ENCODE measurements around the gene SRL. TPM values are rescaled to one million over a fixed set of nuclear protein-coding genes. Genes with fewer than 3 reads are reported as not detected.

Gene SRL
- total and polyA plus RNA-seq, 2 experiments from 2014 or later: not detected

DNA sequence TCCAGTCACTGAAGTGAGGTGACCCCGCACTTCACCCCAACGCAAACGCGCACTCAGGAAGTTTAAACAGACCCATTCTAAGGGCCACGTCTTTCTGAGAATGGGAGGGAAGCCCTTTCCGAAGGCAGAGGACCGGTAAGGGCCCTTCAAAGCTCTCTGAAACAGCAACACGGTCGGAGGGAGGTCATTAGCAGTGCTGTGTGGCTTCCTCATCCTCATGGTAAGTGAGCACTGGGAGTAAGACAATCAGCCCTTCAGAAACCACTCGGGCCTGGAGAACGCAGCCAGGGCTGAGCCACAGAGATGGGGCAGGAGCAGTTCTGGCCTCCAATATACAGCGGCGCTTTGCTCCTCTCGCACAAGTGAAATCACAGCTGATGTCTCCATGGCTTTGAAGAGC is 23.7 kb downstream of the SRL start:
- ATAC-seq (peak; percentile 16), DNase-seq (ENCODE audit: low spot score) (no peak)
- H3K4me2 ChIP-seq: no peak overlapping the region
- Mint-ChIP-seq H3K36me3 (ENCODE audit: low read depth) (no peaks in the 10 kb centered on the region), H3K9me3 (no peaks in the 10 kb centered on the region; the same call in 2 of the 3 replicates), H3K27ac (no peak overlapping the region), H3K27me3 (ENCODE audit: insufficient read depth, low read depth, poor library complexity) (peaks cover 13% of the 10 kb centered on the region), H3K4me1 (peaks cover 28% of the 10 kb centered on the region), H3K4me3 (no peak overlapping the region)
- H3K4me1 ChIP-seq (ENCODE audit: insufficient read depth): peaks cover 10% of the 10 kb centered on the region
- H3F3A ChIP-seq (replicated peaks; ENCODE audit: low read depth): no peaks in the 10 kb centered on the region
- 0 out of 2 replicates have a peak, but pooled peaks cover 5% of the 10 kb centered on the region for H3K9me2 ChIP-seq (ENCODE audit: insufficient read depth)
- H3K27me3 ChIP-seq (ENCODE audit: insufficient read depth): no peaks in the 10 kb centered on the region
- no peak overlapping the region for H3K27ac ChIP-seq (ENCODE audit: low read depth)
- TF ChIP-seq, protein P1, sequence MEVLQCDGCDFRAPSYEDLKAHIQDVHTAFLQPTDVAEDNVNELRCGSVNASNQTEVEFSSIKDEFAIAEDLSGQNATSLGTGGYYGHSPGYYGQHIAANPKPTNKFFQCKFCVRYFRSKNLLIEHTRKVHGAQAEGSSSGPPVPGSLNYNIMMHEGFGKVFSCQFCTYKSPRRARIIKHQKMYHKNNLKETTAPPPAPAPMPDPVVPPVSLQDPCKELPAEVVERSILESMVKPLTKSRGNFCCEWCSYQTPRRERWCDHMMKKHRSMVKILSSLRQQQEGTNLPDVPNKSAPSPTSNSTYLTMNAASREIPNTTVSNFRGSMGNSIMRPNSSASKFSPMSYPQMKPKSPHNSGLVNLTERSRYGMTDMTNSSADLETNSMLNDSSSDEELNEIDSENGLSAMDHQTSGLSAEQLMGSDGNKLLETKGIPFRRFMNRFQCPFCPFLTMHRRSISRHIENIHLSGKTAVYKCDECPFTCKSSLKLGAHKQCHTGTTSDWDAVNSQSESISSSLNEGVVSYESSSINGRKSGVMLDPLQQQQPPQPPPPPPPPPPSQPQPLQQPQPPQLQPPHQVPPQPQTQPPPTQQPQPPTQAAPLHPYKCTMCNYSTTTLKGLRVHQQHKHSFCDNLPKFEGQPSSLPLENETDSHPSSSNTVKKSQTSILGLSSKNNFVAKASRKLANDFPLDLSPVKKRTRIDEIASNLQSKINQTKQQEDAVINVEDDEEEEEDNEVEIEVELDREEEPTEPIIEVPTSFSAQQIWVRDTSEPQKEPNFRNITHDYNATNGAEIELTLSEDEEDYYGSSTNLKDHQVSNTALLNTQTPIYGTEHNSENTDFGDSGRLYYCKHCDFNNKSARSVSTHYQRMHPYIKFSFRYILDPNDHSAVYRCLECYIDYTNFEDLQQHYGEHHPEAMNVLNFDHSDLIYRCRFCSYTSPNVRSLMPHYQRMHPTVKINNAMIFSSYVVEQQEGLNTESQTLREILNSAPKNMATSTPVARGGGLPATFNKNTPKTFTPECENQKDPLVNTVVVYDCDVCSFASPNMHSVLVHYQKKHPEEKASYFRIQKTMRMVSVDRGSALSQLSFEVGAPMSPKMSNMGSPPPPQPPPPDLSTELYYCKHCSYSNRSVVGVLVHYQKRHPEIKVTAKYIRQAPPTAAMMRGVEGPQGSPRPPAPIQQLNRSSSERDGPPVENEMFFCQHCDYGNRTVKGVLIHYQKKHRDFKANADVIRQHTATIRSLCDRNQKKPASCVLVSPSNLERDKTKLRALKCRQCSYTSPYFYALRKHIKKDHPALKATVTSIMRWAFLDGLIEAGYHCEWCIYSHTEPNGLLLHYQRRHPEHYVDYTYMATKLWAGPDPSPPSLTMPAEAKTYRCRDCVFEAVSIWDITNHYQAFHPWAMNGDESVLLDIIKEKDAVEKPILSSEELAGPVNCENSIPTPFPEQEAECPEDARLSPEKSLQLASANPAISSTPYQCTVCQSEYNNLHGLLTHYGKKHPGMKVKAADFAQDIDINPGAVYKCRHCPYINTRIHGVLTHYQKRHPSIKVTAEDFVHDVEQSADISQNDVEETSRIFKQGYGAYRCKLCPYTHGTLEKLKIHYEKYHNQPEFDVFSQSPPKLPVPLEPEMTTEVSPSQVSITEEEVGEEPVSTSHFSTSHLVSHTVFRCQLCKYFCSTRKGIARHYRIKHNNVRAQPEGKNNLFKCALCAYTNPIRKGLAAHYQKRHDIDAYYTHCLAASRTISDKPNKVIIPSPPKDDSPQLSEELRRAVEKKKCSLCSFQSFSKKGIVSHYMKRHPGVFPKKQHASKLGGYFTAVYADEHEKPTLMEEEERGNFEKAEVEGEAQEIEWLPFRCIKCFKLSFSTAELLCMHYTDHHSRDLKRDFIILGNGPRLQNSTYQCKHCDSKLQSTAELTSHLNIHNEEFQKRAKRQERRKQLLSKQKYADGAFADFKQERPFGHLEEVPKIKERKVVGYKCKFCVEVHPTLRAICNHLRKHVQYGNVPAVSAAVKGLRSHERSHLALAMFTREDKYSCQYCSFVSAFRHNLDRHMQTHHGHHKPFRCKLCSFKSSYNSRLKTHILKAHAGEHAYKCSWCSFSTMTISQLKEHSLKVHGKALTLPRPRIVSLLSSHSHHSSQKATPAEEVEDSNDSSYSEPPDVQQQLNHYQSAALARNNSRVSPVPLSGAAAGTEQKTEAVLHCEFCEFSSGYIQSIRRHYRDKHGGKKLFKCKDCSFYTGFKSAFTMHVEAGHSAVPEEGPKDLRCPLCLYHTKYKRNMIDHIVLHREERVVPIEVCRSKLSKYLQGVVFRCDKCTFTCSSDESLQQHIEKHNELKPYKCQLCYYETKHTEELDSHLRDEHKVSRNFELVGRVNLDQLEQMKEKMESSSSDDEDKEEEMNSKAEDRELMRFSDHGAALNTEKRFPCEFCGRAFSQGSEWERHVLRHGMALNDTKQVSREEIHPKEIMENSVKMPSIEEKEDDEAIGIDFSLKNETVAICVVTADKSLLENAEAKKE (CRISPR knock-in tag; IDR thresholded peaks at IDR 0.05): no peak
- no peak for TF ChIP-seq NANOG (IDR thresholded peaks at IDR 0.05; ENCODE audit: borderline replicate concordance)
- TF ChIP-seq, protein P2, sequence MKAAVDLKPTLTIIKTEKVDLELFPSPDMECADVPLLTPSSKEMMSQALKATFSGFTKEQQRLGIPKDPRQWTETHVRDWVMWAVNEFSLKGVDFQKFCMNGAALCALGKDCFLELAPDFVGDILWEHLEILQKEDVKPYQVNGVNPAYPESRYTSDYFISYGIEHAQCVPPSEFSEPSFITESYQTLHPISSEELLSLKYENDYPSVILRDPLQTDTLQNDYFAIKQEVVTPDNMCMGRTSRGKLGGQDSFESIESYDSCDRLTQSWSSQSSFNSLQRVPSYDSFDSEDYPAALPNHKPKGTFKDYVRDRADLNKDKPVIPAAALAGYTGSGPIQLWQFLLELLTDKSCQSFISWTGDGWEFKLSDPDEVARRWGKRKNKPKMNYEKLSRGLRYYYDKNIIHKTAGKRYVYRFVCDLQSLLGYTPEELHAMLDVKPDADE (IDR thresholded peaks at IDR 0.05): no peak
- TF ChIP-seq EZH2phosphoT487 (IDR thresholded peaks at IDR 0.05; ENCODE audit: unreplicated experiment): no peak
- no peaks in the 10 kb centered on the region for H3K79me2 ChIP-seq (replicated peaks; ENCODE audit: insufficient read depth)
- H3K36me3 ChIP-seq (ENCODE audit: insufficient read depth): no peaks in the 10 kb centered on the region
- peak overlapping the region; percentile 93 for H2AFZ ChIP-seq
- no peak overlapping the region for H3K4me3 ChIP-seq
- H4K20me1 ChIP-seq (replicated peaks; ENCODE audit: insufficient read depth): no peaks in the 10 kb centered on the region

All from GM23338 (cell line).